Keratinocyte (primary cell): ENCODE data around the gene CEP85L.

Experiments
- CTCF ChIP-seq, 3 experiments: IDR thresholded peaks in 1 of 3; conservative IDR thresholded peaks in 1 of 3; optimal IDR thresholded peaks in 1 of 3; 2 replicates in 2 of 3; 3 replicates in 1 of 3; pipeline versions ENCODE3 to v1.5.1; 2011; ENCODE audit warnings: low read length in 3 of 3, mild to moderate bottlenecking in 3 of 3, moderate library complexity in 2 of 3, control low read depth in 1 of 3, inconsistent platforms in 1 of 3; ENCODE audit not compliant: insufficient read depth in 2 of 3; ENCODE audit errors: extremely low read depth in 1 of 3
- EZH2 ChIP-seq: IDR thresholded peaks from one replicate; pipeline ENCODE4 v1.6.1; 2012; ENCODE audit warnings: inconsistent platforms, mild to moderate bottlenecking, low read length, moderate library complexity

GRCh38 chr6:118537574-118537973, 113.8 kb downstream of the CEP85L start:
- TF ChIP-seq CTCF (optimal IDR thresholded peaks at IDR 0.05 in 1 of 3, IDR thresholded peaks at IDR 0.05 in 1 of 3, conservative IDR thresholded peaks at IDR 0.05 in 1 of 3; ENCODE audit: extremely low read depth in 1 of 3, insufficient read depth in 2 of 3, low read length in 3 of 3) (no peak), EZH2 (no peak)
